DND-41 (cell line): ENCODE measurements around the gene SENP2.

Source experiments
- CTCF ChIP-seq: IDR thresholded peaks from 2 replicates; pipeline ENCODE4 v1.5.1; 2012; ENCODE audit warnings: borderline replicate concordance, low read length, moderate library complexity, mild to moderate bottlenecking; ENCODE audit not compliant: poor library complexity, severe bottlenecking; ENCODE audit errors: extremely low read depth
- EZH2 ChIP-seq: IDR thresholded peaks from 3 replicates; pipeline ENCODE4 v1.6.1; 2012; ENCODE audit warnings: borderline replicate concordance, low read depth, mild to moderate bottlenecking, moderate library complexity, low read length, inconsistent platforms; ENCODE audit not compliant: severe bottlenecking

GRCh38 chr3:185667574-185667973 is 81.5 kb downstream of the SENP2 start:
- TF ChIP-seq CTCF (no peak), EZH2 (no peak)
